Ascending aorta (tissue), 2 donors: ENCODE data around the gene PLSCR3. TPM values are rescaled to one million over a fixed set of nuclear protein-coding genes. Genes with fewer than 3 reads are reported as not detected.

Source experiments
- DNase-seq, 2 donors: peaks; one replicate each; pipeline ENCODE4 v3.0.0-alpha.2; 2019; ENCODE audit warnings: low spot score in 2 of 2
- H3K27ac ChIP-seq, 2 donors: fragments of 200-600 bp; sonication (generic); one replicate each; pipeline ENCODE4 v1.5.1; 2016 to 2017; ENCODE audit warnings: mild to moderate bottlenecking in 1 of 2
- H3K27me3 ChIP-seq: fragments of 200-600 bp; sonication (generic); one replicate; pipeline ENCODE4 v1.5.1; 2017
- H3K36me3 ChIP-seq, 2 donors: fragments of 200-600 bp; sonication (generic); one replicate each; pipeline ENCODE4 v1.5.1; 2016
- H3K4me1 ChIP-seq, 2 donors: fragments of 200-600 bp; sonication (generic); one replicate each; pipeline ENCODE4 v1.5.1; 2016 to 2017; ENCODE audit warnings: mild to moderate bottlenecking in 1 of 2
- H3K4me3 ChIP-seq, 2 donors: fragments of 200-600 bp; sonication (generic); one replicate each; pipeline ENCODE4 v1.5.1; 2016 to 2017; ENCODE audit warnings: mild to moderate bottlenecking in 1 of 2
- H3K9me3 ChIP-seq, 2 donors: fragments of 200-600 bp; sonication (generic); one replicate each; pipeline ENCODE4 v1.5.1; 2016
- intact Hi-C: fragments of 100-400 bp; cut with DNase I; formaldehyde crosslinking; loops from one replicate; pipeline ENCODE4 v1.15.1; 2023
- total RNA-seq: library from RNA; depleted of rRNA; stranded (reverse); fragments of >200 nt; gene quantifications from one replicate; pipeline ENCODE4 v1.1.0, GENCODE V29; 2016
- TF ChIP-seq, protein P1 (sequence below), 3 experiments: fragments of 200-600 bp in 2 of 3; fragments of 450-650 bp in 1 of 3; sonication (generic) in 2 of 3; IDR thresholded peaks; one replicate each; pipeline ENCODE4 v1.5.1; 2016 to 2019; ENCODE audit warnings: antibody characterized with exemption in 3 of 3, mild to moderate bottlenecking in 1 of 3, moderate library complexity in 1 of 3

The PLSCR3 gene
- total RNA-seq, 1 donor from 2014 or later, result 297 TPM

- intact Hi-C loops, result no loop called here
Measured at GRCh38 chr17:7357381-7357780, 36.9 kb downstream of the PLSCR3 start.

DNA sequence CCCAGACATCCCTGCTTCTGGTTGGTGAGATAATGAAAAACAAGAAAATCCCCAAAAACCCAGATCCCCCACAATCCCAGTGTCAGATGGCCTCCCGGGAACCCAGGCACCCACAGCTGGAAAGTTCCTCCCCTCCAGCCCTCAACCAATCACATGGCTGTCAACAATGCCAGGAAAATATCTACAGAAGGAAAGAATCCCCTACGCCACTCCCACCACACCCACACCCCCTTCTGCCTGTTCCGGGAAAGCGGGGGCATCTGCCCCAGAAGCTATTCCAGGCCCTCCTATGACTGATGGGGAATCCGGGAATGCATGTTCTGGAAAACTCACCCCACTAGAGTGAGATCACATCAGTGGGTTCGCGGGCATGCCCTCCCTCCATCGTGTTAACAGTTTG lies 37.6 kb downstream of the PLSCR3 start:
- Histone ChIP-seq H3K36me3 (no peaks in the 10 kb centered on the region), H3K4me1 (peaks cover 11 to 27% of the 10 kb centered on the region in 2 donors), H3K9me3 (no peaks in the 10 kb centered on the region), H3K4me3 (no peak overlapping the region), H3K27ac (no peak overlapping the region), H3K27me3 (no peaks in the 10 kb centered on the region)
- DNase-seq, result no peak
- TF ChIP-seq, protein P1, sequence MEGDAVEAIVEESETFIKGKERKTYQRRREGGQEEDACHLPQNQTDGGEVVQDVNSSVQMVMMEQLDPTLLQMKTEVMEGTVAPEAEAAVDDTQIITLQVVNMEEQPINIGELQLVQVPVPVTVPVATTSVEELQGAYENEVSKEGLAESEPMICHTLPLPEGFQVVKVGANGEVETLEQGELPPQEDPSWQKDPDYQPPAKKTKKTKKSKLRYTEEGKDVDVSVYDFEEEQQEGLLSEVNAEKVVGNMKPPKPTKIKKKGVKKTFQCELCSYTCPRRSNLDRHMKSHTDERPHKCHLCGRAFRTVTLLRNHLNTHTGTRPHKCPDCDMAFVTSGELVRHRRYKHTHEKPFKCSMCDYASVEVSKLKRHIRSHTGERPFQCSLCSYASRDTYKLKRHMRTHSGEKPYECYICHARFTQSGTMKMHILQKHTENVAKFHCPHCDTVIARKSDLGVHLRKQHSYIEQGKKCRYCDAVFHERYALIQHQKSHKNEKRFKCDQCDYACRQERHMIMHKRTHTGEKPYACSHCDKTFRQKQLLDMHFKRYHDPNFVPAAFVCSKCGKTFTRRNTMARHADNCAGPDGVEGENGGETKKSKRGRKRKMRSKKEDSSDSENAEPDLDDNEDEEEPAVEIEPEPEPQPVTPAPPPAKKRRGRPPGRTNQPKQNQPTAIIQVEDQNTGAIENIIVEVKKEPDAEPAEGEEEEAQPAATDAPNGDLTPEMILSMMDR (IDR thresholded peaks at IDR 0.05), result no peak
- intact Hi-C loops, result loop anchor here (1.0 kb wide), 1 partner anchor 82 kb away; no protein-coding TSS in a partner anchor

More at GRCh38 chr17:7357381-7357780, 36.9 kb downstream of the PLSCR3 start:
- Histone ChIP-seq H3K9me3 (no peaks in the 10 kb centered on the region), H3K36me3 (no peaks in the 10 kb centered on the region), H3K4me1 (peaks cover 11 to 27% of the 10 kb centered on the region in 2 donors), H3K27ac (no peak overlapping the region), H3K27me3 (no peaks in the 10 kb centered on the region), H3K4me3 (no peak overlapping the region)
- TF ChIP-seq, protein P1 (IDR thresholded peaks at IDR 0.05), result no peak
- DNase-seq, result no peak

DNA sequence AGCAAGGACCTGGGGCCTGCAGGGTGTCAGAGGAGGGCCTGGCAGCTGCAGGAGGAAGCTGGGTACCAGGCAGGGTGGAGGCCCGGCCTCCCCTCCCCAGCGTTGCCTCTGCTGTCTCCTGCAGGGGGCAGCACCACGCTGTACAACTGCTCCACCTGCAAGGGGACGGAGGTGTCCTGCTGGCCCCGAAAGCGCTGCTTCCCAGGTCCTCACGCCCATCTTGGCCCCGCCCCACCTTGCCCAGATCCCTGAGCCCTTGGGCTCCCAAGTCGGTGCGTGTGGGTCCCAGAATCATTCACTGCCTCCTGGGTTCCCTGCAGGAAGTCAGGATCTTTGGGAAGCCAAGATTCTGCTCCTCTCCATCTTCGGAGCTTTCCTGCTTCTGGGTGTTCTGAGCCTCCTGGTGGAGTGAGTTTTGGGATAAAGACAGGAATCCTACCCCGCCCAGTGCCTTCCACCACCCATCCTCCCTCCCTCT lies 38.2 kb downstream of the PLSCR3 start:
- no peak overlapping the region for H3K27ac ChIP-seq
- H3K27me3 ChIP-seq, result no peaks in the 10 kb centered on the region
- peaks cover 11 to 27% of the 10 kb centered on the region in 2 donors for H3K4me1 ChIP-seq
- peak; percentile 43 to 87 for DNase-seq
- H3K9me3 ChIP-seq, result no peaks in the 10 kb centered on the region
- intact Hi-C loops, result loop anchor here (1.0 kb wide), 1 partner anchor 82 kb away; no protein-coding TSS in a partner anchor
- TF ChIP-seq, protein P1 (IDR thresholded peaks at IDR 0.05), result peak; percentile 82 to 85 (median 85)
- H3K4me3 ChIP-seq, result no peak overlapping the region
- no peaks in the 10 kb centered on the region for H3K36me3 ChIP-seq

DNA sequence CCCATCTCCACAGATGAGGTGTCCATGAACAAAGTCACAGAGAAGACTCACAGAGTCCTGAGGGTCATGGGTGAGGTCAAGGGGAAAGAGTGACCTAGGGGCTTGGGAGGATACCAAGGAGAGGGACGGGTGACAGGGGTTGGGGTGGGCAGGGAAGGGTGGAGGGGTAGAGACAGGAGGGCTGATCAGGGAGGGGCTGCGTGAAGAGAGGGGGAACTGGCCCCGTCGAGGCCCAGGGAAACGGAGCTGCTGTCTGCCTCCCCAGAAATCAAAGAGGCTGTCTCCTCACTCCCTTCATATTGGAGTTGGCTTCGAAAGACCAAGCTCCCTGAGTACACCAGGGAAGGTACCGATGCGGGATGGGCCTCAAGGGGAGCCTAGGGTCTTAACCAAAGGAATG lies 38.8 kb downstream of the PLSCR3 start:
- Histone ChIP-seq H3K9me3 (no peaks in the 10 kb centered on the region), H3K36me3 (no peaks in the 10 kb centered on the region), H3K4me1 (peaks cover 11 to 27% of the 10 kb centered on the region in 2 donors), H3K4me3 (no peak overlapping the region), H3K27ac (peak overlapping the region in 1 of 2 donors; percentile 24), H3K27me3 (no peaks in the 10 kb centered on the region)
- no peak for DNase-seq
- intact Hi-C loops, result no loop called here
- TF ChIP-seq, protein P1 (IDR thresholded peaks at IDR 0.05), result no peak

- H3K27me3 ChIP-seq, result no peaks in the 10 kb centered on the region
- TF ChIP-seq, protein P1 (IDR thresholded peaks at IDR 0.05), result no peak
- H3K4me1 ChIP-seq, result peaks cover 11 to 27% of the 10 kb centered on the region in 2 donors
- intact Hi-C loops, result no loop called here
- no peak for DNase-seq
- H3K36me3 ChIP-seq, result no peaks in the 10 kb centered on the region
- H3K4me3 ChIP-seq, result peak within 1 kb of the TSS in 1 of 2 donors; percentile 98
- no peaks in the 10 kb centered on the region for H3K9me3 ChIP-seq
- peak within 1 kb of the TSS; percentile 4 to 24 for H3K27ac ChIP-seq
Measured at GRCh38 chr17:7355053-7355452, 39.3 kb downstream of the PLSCR3 start, which contains the start of gene TMEM95. TSS of gene TMEM95 (plus strand) at chr17:7355156. CDS start at chr17:7355205, 49 bp downstream.
